Peyer's patch (tissue), 4 donors: ENCODE data around the gene ATP8B4.

Experiments
- POLR2A ChIP-seq, 2 donors: fragments of 450-650 bp; IDR thresholded peaks; one replicate each; pipeline ENCODE4 v1.5.1; 2017; ENCODE audit warnings: antibody characterized with exemption in 2 of 2, mild to moderate bottlenecking in 2 of 2, moderate library complexity in 2 of 2
- TF ChIP-seq, protein P1 (sequence below), 6 experiments: fragments of 450-650 bp in 4 of 6; fragments of 200-600 bp in 2 of 6; sonication (generic) in 1 of 6; IDR thresholded peaks; one replicate each; pipeline ENCODE4 v1.5.1; 2017 to 2019; ENCODE audit warnings: antibody characterized with exemption in 6 of 6, mild to moderate bottlenecking in 3 of 6, moderate library complexity in 1 of 6

DNA sequence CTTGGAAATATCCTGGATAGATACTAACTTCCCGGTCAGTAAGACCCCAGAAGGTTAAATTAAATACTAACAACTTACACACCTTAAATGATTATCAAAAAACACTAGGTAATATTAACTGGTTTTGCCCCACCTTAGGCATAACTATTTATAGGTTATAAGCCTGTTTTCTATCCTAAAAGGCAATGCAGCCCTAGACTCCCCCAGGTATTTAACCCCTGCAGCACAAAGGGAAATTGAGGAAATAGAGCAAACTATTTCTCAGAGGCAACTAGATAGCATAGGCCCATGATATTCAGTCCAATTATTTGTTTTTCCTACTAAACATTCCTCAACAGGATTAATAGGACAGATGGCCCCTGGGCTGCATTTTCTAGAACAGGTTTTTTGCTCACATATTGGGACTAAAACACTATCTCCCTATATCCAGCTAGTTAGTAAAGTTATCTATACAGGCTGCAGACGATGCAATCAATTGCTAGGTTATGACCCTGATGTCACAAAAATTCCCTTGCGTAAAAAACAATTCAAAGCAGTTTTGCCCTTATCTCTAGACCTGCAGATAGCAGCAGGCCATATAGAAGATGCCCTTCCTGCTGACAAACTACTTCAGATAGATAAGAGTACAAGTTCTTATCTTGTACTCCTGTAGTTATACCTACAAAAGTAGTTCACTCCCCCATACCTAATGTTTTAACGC is 276.9 kb downstream of the ATP8B4 start:
- TF ChIP-seq, protein P1, sequence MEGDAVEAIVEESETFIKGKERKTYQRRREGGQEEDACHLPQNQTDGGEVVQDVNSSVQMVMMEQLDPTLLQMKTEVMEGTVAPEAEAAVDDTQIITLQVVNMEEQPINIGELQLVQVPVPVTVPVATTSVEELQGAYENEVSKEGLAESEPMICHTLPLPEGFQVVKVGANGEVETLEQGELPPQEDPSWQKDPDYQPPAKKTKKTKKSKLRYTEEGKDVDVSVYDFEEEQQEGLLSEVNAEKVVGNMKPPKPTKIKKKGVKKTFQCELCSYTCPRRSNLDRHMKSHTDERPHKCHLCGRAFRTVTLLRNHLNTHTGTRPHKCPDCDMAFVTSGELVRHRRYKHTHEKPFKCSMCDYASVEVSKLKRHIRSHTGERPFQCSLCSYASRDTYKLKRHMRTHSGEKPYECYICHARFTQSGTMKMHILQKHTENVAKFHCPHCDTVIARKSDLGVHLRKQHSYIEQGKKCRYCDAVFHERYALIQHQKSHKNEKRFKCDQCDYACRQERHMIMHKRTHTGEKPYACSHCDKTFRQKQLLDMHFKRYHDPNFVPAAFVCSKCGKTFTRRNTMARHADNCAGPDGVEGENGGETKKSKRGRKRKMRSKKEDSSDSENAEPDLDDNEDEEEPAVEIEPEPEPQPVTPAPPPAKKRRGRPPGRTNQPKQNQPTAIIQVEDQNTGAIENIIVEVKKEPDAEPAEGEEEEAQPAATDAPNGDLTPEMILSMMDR (IDR thresholded peaks at IDR 0.05) = no peak
- TF ChIP-seq POLR2A (IDR thresholded peaks at IDR 0.05) = no peak
